GM12801 (cell line): ENCODE measurements around the gene FLOT2.

Source experiments
- TF ChIP-seq, protein P1 (sequence below): IDR thresholded peaks from one replicate; pipeline ENCODE4 v1.5.1; 2011; ENCODE audit warnings: control low read depth; ENCODE audit not compliant: insufficient read length; ENCODE audit errors: extremely low read depth

Gene FLOT2

DNA sequence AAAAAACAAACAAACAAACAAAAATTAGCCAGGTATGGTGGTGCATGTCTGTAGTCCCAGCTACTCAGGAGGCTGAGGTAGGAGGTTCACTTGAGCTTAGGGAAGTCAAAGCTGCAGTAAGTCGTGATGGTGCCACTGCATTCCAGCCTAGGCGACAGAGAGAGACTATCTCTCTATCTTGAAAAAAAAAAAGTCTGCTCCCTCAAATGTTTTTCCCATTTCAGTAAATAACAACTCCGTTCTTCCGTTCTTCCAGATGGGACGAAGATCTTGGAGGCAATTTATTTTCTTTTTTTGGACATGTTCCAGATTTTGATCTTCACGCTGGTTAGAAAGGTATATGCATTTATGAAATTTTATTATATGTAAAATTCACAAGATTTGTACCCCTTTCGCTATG is 23.7 kb downstream of the FLOT2 start:
- TF ChIP-seq, protein P1, sequence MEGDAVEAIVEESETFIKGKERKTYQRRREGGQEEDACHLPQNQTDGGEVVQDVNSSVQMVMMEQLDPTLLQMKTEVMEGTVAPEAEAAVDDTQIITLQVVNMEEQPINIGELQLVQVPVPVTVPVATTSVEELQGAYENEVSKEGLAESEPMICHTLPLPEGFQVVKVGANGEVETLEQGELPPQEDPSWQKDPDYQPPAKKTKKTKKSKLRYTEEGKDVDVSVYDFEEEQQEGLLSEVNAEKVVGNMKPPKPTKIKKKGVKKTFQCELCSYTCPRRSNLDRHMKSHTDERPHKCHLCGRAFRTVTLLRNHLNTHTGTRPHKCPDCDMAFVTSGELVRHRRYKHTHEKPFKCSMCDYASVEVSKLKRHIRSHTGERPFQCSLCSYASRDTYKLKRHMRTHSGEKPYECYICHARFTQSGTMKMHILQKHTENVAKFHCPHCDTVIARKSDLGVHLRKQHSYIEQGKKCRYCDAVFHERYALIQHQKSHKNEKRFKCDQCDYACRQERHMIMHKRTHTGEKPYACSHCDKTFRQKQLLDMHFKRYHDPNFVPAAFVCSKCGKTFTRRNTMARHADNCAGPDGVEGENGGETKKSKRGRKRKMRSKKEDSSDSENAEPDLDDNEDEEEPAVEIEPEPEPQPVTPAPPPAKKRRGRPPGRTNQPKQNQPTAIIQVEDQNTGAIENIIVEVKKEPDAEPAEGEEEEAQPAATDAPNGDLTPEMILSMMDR = no peak

DNA sequence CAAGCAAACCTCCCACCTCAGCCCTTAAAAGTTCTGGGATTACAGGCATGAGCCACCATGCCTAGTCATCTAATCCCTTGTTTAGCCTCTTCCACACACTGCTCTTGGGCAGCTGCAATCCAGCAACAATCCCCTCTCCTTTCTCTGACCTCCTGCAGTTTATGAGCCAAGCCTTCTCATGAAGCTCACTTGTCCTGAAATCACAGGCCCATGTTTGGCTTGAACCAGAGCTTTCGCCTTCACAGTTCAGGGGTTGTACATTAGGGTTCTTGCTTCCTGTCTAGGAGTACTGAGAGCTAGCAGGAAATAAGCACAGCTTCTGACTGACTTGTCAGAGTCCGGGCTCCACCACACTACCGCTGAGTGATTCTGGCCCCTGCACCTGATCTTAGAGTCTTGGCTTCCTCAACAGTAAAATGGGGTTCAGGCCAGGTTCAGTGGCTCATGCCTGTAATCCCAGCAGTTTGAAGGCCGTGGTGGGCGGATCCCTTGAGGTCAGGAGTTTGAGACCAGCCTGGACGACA is 26.4 kb downstream of the FLOT2 start:
- TF ChIP-seq, protein P1 = no peak

DNA sequence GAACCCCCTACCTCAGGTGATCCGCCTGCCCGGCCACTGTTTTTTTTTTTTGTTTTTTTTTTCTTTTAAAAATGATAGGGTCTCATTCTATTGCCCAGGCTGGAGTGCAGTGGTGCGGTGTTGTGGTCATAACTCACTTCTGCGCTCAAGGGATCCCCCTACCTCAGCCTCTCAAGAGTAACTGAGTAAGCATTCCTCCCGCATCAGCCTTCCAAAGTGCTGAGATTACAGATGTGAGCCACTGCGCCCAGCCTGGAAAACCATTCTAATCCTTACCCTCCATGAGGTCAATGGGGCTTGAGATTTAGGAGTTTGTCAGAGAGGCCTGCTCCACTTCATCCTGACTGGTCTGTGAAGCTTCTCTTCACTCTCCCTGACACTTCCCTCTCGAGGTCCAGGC is 30.3 kb downstream of the FLOT2 start:
- TF ChIP-seq, protein P1 = no peak

DNA sequence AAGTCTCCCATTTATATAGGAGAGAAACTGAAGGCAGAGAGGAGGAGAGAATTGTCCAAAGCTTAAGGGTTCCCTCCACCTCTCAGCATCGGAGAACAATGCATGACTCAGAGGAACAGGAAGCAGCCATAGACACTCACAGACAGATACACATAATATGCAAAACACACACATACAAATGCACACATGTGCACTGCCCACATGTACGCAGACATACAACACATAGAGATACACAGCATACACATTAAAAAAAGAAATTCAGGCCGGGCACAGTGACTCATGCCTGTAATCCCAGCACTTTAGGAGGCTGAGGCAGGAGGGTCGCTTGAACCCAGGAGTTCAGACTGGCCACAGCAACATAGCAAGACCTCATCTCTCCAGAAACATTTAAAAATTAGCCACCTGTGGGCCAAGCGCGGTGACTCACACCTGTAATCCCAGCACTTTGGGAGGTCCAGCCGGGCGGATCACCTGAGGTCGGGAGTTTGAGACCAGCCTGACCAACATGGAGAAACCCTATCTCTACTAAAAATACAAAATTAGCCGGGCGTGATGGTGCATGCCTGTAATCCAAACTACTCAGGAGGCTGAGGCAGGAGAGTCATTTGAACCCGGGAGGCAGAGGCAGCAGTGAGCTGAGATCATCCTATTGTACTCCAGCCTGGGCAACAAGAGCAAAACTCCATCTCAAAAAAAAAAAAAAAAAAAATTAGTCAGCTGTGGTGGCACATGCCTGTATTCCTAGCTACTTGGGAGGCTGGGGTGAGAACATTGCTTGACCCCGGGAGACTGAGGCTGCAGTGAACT is 31.4 kb downstream of the FLOT2 start:
- TF ChIP-seq, protein P1 = no peak

DNA sequence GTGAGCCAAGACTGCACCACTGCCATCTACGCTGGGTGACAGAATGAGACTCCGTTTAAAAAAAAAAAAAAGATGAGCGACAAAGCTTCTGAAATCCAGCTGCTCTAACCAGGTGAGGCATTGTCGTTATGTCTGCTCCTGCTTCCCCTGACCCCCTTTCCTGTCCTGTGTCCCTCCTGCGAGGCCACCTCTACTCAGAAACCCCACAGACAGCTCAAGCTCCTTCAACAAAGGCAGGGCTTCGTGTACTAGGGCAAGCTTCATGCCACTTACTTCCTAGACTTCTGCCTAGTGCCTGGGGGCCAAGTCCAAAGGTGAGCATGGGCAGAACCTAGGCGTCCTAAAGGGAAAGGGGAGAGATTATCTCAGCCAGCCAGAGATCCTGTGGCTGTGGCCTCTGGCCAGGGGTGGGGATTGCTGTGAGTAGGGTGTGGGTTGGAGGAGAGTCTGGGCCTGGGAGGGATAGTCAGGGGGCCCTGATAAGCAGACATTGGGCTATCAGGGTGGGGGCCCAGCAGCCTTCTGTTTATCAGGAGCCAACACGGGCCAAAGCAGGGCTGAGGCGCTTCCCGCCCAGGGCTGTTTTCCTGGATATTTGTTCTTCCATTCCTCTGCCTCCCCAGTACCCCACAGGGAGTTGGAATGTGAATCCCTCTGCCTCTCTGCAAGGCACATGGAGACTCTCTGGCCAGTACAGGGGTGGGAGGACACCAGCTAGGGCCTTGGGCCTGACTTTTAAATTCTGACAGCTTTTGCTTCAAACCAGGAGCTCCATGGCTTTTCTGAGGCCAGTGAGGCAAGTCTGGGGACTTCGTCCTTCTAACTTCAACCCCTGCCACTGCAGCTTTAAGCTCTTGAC is 32.3 kb downstream of the FLOT2 start:
- TF ChIP-seq, protein P1 = no peak

DNA sequence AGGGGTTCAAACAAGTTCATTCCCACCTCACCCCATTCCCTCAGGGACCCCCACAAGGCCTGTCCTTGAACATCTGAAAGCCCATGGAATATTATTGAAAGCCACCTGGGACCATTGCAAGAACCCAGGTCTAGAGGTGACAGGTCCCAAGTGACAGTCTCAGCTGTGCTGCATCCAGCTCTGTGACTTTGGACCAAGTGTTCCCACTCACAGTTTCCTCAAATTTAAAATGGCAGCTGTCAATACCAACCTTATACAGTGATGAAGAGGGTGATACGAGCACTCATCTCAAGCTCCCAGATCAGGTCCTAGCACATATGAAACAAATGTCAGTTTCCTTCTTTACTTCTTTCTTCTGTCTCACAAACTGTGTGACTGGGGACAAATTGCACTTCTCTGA is 33.6 kb downstream of the FLOT2 start:
- TF ChIP-seq, protein P1 = no peak

DNA sequence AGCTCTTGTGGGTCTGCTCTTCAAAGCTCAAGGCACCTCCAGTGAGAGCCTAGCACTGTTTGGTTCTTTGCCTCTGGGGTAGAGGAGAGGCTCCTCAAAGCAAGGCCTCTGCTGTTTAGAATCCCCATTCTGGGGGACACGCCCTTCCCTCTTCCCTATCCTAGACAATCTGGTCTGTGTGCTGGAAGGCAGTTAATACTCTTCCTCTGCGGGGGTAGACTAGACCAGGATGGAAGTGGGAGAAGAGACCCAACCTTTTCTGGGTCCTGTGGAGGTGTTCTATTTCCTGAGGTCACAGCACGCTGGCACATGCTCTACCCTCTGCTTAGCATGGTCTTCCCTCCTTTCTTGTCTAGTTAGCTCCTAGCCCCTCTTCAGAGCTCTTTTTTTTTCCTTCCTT is 35.0 kb downstream of the FLOT2 start:
- TF ChIP-seq, protein P1 = no peak
